GM21737 (cell line): ENCODE measurements around the gene CFAP92.
"Not testable (repeated sequence)": the region's sequence is repeated elsewhere in the genome, so short reads cannot be mapped to it uniquely, and the experiment has no call there.

Experiments used
- ATAC-seq: cut with Tn5 transposase; IDR thresholded peaks from one replicate; pipeline ENCODE4 v1.9.1; 2021; ENCODE audit warnings: mild to moderate bottlenecking, moderate library complexity; ENCODE audit not compliant: unreplicated experiment

Gene CFAP92

GRCh38 chr3:128945041-128945877, 48.6 kb downstream of the CFAP92 start:
- no peak for ATAC-seq

- no peak for ATAC-seq
Observed at GRCh38 chr3:128942161-128942952, 51.5 kb downstream of the CFAP92 start.

- no peak for ATAC-seq
Observed at GRCh38 chr3:128940252-128940651, 53.6 kb downstream of the CFAP92 start.

- no peak for ATAC-seq
Observed at GRCh38 chr3:128936341-128936740, 57.5 kb downstream of the CFAP92 start.

- no peak for ATAC-seq
Observed at GRCh38 chr3:128935922-128936321, 58.0 kb downstream of the CFAP92 start.

- no peak for ATAC-seq
Observed at GRCh38 chr3:128933922-128934253, 60.0 kb downstream of the CFAP92 start.

- no peak for ATAC-seq
Observed at GRCh38 chr3:128933213-128933921, 60.5 kb downstream of the CFAP92 start.

GRCh38 chr3:128932516-128933212, 61.2 kb downstream of the CFAP92 start:
- no peak for ATAC-seq

- ATAC-seq = no peak
Observed at GRCh38 chr3:128931046-128931445, 62.8 kb downstream of the CFAP92 start.

- no peak for ATAC-seq
Observed at GRCh38 chr3:128929364-128929763, 64.5 kb downstream of the CFAP92 start.

- not testable (repeated sequence) for ATAC-seq
Observed at GRCh38 chr3:128923986-128924385, 69.9 kb downstream of the CFAP92 start.

- ATAC-seq = no peak
Observed at GRCh38 chr3:128923576-128923975, 70.3 kb downstream of the CFAP92 start.

- ATAC-seq = no peak
Observed at GRCh38 chr3:128922804-128923459, 70.9 kb downstream of the CFAP92 start.

GRCh38 chr3:128919988-128920387, 73.9 kb downstream of the CFAP92 start:
- no peak for ATAC-seq

- ATAC-seq = no peak
Observed at GRCh38 chr3:128917291-128917690, 76.6 kb downstream of the CFAP92 start.

GRCh38 chr3:128914966-128915645, 78.8 kb downstream of the CFAP92 start:
- no peak for ATAC-seq

GRCh38 chr3:128911911-128912310, 82.0 kb downstream of the CFAP92 start:
- no peak for ATAC-seq

- no peak for ATAC-seq
Observed at GRCh38 chr3:128910006-128910405, 83.9 kb downstream of the CFAP92 start.

- ATAC-seq = no peak
Observed at GRCh38 chr3:128908951-128909350, 84.9 kb downstream of the CFAP92 start.
